Umbilical cord (tissue), 2 donors: ENCODE data around the gene C9orf72. TPM values are rescaled to one million over a fixed set of nuclear protein-coding genes. Genes with fewer than 3 reads are reported as not detected.

Source experiments
- DNase-seq: peaks from one replicate; pipeline ENCODE4 v3.0.0-alpha.2; 2015; ENCODE audit warnings: low spot score
- total RNA-seq: library from RNA; depleted of rRNA; stranded (reverse); fragments of >200 nt; gene quantifications from one replicate; pipeline ENCODE4 v1.2.3, GENCODE V29; 2014; ENCODE audit warnings: low replicate concordance; ENCODE audit not compliant: insufficient read depth

C9orf72 gene
- total RNA-seq, 1 donor from 2014 or later = 19.3 TPM

GRCh38 chr9:27573634-27574590 is 631 bp upstream of the C9orf72 start:
- DNase-seq = peak; percentile 99

GRCh38 chr9:27572566-27572917 is 739 bp downstream of the C9orf72 start:
- peak; percentile 67 for DNase-seq

- no peak for DNase-seq
Measured at GRCh38 chr9:27572061-27572460, 1.2 kb downstream of the C9orf72 start.

GRCh38 chr9:27571011-27571410 is 2.3 kb downstream of the C9orf72 start:
- no peak for DNase-seq

- DNase-seq = no peak
Measured at GRCh38 chr9:27569406-27569805, 3.9 kb downstream of the C9orf72 start.

- DNase-seq = no peak
Measured at GRCh38 chr9:27566118-27566517, 7.2 kb downstream of the C9orf72 start.

- no peak for DNase-seq
Measured at GRCh38 chr9:27565696-27566095, 7.6 kb downstream of the C9orf72 start.

GRCh38 chr9:27564670-27565069 is 8.6 kb downstream of the C9orf72 start:
- DNase-seq = no peak

GRCh38 chr9:27563738-27564430 is 9.4 kb downstream of the C9orf72 start:
- DNase-seq = no peak

GRCh38 chr9:27561685-27562084 is 11.6 kb downstream of the C9orf72 start:
- DNase-seq = no peak

- DNase-seq = no peak
Measured at GRCh38 chr9:27560457-27560856, 12.8 kb downstream of the C9orf72 start.

- DNase-seq = no peak
Measured at GRCh38 chr9:27558307-27558706, 15.0 kb downstream of the C9orf72 start.

GRCh38 chr9:27556470-27556869 is 16.8 kb downstream of the C9orf72 start:
- no peak for DNase-seq

GRCh38 chr9:27554712-27555111 is 18.6 kb downstream of the C9orf72 start:
- DNase-seq = no peak

GRCh38 chr9:27549196-27549755 is 24.0 kb downstream of the C9orf72 start:
- peak; percentile 38 for DNase-seq

GRCh38 chr9:27548055-27548741 is 25.1 kb downstream of the C9orf72 start:
- DNase-seq = peak; percentile 50

GRCh38 chr9:27545471-27545870 is 27.8 kb downstream of the C9orf72 start:
- no peak for DNase-seq

- no peak for DNase-seq
Measured at GRCh38 chr9:27542508-27542907, 30.8 kb downstream of the C9orf72 start.

- DNase-seq = no peak
Measured at GRCh38 chr9:27541740-27542139, 31.5 kb downstream of the C9orf72 start.

- no peak for DNase-seq
Measured at GRCh38 chr9:27540502-27540901, 32.8 kb downstream of the C9orf72 start.

GRCh38 chr9:27539479-27540441 is 33.5 kb downstream of the C9orf72 start:
- DNase-seq = no peak
